Fibroblast of lung (primary cell): ENCODE results near the gene TMPRSS5. TPM values are rescaled to one million over a fixed set of nuclear protein-coding genes. Genes with fewer than 3 reads are reported as not detected.

Experiments used
- DNase-seq, 2 donors: peaks; one replicate each; pipeline versions ENCODE4 v3.0.0 to v3.0.0-alpha.2; 2010; ENCODE audit warnings: low read depth in 2 of 2
- H2AFZ ChIP-seq: 2 replicates; pipeline ENCODE4 v1.5.1; 2012; ENCODE audit warnings: low read length, control low read depth, inconsistent platforms
- H3K27ac ChIP-seq: 2 replicates; pipeline ENCODE4 v1.5.1; 2011; ENCODE audit warnings: low read length, control low read depth; ENCODE audit not compliant: insufficient read depth
- H3K27me3 ChIP-seq: 2 replicates; pipeline ENCODE4 v1.5.1; 2011; ENCODE audit warnings: mild to moderate bottlenecking, low read length; ENCODE audit not compliant: control insufficient read depth, insufficient read depth
- H3K36me3 ChIP-seq: 2 replicates; pipeline ENCODE4 v1.5.1; 2011; ENCODE audit warnings: low read length; ENCODE audit not compliant: control insufficient read depth, insufficient read depth
- H3K4me1 ChIP-seq: 2 replicates; pipeline ENCODE4 v1.5.1; 2011; ENCODE audit warnings: low read length; ENCODE audit not compliant: control insufficient read depth, insufficient read depth; ENCODE audit errors: extremely low read depth
- H3K4me2 ChIP-seq: 2 replicates; pipeline ENCODE4 v1.5.1; 2011; ENCODE audit warnings: low read length, control low read depth; ENCODE audit not compliant: insufficient read depth; ENCODE audit errors: extremely low read depth
- H3K4me3 ChIP-seq, 4 experiments: fragments of 200-600 bp in 1 of 4; sonication (generic) in 1 of 4; replicated peaks in 1 of 4; 2 replicates each; pipeline ENCODE4 v1.5.1; 2011 to 2016; ENCODE audit warnings: low read length in 4 of 4, low read depth in 3 of 4, mild to moderate bottlenecking in 3 of 4, control low read depth in 2 of 4, inconsistent platforms in 1 of 4, mixed read lengths in 1 of 4; ENCODE audit not compliant: insufficient read depth in 1 of 4; ENCODE audit errors: control extremely low read depth in 1 of 4
- H3K79me2 ChIP-seq: 2 replicates; pipeline ENCODE4 v1.5.1; 2012; ENCODE audit warnings: mild to moderate bottlenecking, low read length, inconsistent platforms; ENCODE audit not compliant: control insufficient read depth, insufficient read depth
- H3K9ac ChIP-seq: 2 replicates; pipeline ENCODE4 v1.5.1; 2011; ENCODE audit warnings: mild to moderate bottlenecking, low read length, control low read depth; ENCODE audit not compliant: insufficient read depth
- H3K9me3 ChIP-seq: 2 replicates; pipeline ENCODE4 v1.5.1; 2012; ENCODE audit warnings: low read depth, low read length; ENCODE audit not compliant: control insufficient read depth, insufficient read depth
- H4K20me1 ChIP-seq: 2 replicates; pipeline ENCODE4 v1.5.1; 2011; ENCODE audit warnings: low read length; ENCODE audit not compliant: control insufficient read depth, insufficient read depth; ENCODE audit errors: extremely low read depth
- EZH2 ChIP-seq: IDR thresholded peaks from 2 replicates; pipeline ENCODE4 v1.5.1; 2012; ENCODE audit warnings: low read length, control low read depth, mild to moderate bottlenecking; ENCODE audit errors: missing control alignments
- polyA plus RNA-seq, 2 donors: library from polyadenylated mRNA; depleted of rRNA in 1 of 2; stranded (reverse) in 1 of 2; unstranded in 1 of 2; fragments of >200 nt; gene quantifications; 2 replicates each; pipeline ENCODE4 v1.2.1, GENCODE V29; 2011 to 2012; ENCODE audit warnings: missing spikeins in 1 of 2
- total RNA-seq: library from RNA; depleted of rRNA; stranded (reverse); fragments of >200 nt; gene quantifications from 2 replicates; pipeline ENCODE4 v1.2.1, GENCODE V29; 2014
- TF ChIP-seq, protein P1 (sequence below), 2 donors: IDR thresholded peaks in 1 of 2; conservative IDR thresholded peaks in 1 of 2; 1 replicate in 1 of 2; 2 replicates in 1 of 2; pipeline ENCODE4 v1.5.1; 2011 to 2012; ENCODE audit warnings: low read length in 2 of 2, control low read depth in 1 of 2, inconsistent platforms in 1 of 2, low read depth in 1 of 2, mild to moderate bottlenecking in 1 of 2

Gene TMPRSS5
- total and polyA plus RNA-seq, 2 donors (not counting 1 experiment from before 2014, with no cell fraction given), result 0.08 to 0.17 TPM

DNA sequence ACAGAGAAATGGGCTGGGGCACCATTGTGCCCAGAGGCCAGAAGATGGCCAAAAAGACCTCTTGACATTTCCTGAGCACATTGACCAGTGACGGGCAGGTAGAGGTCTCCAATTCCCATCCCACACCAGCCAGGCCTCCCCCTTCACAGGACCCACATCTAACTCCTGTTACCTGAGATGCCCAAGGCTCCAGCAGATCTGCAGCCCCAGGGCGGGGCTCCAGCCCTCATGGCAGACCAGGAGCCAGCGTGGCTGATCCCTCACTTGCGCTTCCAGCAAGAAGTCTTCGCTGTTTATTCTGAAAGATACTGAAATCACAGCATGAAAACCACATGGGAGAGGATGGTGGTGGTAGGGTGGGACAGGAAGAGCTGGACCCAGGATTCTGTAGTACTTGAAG lies 9.0 kb downstream of the TMPRSS5 start:
- no peaks in the 10 kb centered on the region for H3K4me1 ChIP-seq
- no peak for DNase-seq
- no peak overlapping the region for H2AFZ ChIP-seq
- no peak overlapping the region for H3K4me2 ChIP-seq
- H3K9me3 ChIP-seq, result no peaks in the 10 kb centered on the region
- no peak overlapping the region for H3K9ac ChIP-seq
- H3K79me2 ChIP-seq, result no peaks in the 10 kb centered on the region
- no peak overlapping the region for H3K27ac ChIP-seq
- TF ChIP-seq EZH2, result no peak
- TF ChIP-seq, protein P1, sequence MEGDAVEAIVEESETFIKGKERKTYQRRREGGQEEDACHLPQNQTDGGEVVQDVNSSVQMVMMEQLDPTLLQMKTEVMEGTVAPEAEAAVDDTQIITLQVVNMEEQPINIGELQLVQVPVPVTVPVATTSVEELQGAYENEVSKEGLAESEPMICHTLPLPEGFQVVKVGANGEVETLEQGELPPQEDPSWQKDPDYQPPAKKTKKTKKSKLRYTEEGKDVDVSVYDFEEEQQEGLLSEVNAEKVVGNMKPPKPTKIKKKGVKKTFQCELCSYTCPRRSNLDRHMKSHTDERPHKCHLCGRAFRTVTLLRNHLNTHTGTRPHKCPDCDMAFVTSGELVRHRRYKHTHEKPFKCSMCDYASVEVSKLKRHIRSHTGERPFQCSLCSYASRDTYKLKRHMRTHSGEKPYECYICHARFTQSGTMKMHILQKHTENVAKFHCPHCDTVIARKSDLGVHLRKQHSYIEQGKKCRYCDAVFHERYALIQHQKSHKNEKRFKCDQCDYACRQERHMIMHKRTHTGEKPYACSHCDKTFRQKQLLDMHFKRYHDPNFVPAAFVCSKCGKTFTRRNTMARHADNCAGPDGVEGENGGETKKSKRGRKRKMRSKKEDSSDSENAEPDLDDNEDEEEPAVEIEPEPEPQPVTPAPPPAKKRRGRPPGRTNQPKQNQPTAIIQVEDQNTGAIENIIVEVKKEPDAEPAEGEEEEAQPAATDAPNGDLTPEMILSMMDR (conservative IDR thresholded peaks at IDR 0.05 in 1 of 2, IDR thresholded peaks at IDR 0.05 in 1 of 2; ENCODE audit: low read depth in 1 of 2, low read length in 2 of 2), result no peak
- no peaks in the 10 kb centered on the region for H4K20me1 ChIP-seq
- no peaks in the 10 kb centered on the region for H3K27me3 ChIP-seq
- no peak overlapping the region for H3K4me3 ChIP-seq
- no peaks in the 10 kb centered on the region for H3K36me3 ChIP-seq

DNA sequence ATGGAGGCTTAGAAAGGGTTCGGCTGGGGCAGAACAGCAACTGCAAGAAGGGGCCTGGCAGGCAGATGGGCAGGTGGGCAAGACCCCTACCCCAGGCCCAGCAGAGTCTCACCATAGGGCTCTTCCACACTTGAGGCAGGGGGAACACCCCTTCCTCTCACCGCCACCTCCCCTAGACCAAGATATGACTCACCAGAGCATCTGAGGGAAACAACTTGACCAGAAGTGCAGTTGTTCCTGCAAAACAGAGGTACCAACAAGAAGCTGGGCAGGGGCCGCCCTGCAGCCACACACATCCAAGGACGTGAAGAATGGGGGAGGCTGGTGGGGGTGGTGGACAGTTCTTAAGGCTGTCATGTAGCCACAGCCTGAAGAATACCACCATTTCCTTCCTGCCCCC lies 10.9 kb downstream of the TMPRSS5 start:
- TF ChIP-seq, protein P1 (conservative IDR thresholded peaks at IDR 0.05 in 1 of 2, IDR thresholded peaks at IDR 0.05 in 1 of 2; ENCODE audit: low read depth in 1 of 2, low read length in 2 of 2), result no peak
- no peak for TF ChIP-seq EZH2
- Histone ChIP-seq H3K4me2 (no peak overlapping the region), H3K27me3 (no peaks in the 10 kb centered on the region), H4K20me1 (no peaks in the 10 kb centered on the region), H3K4me1 (no peaks in the 10 kb centered on the region), H3K79me2 (no peaks in the 10 kb centered on the region), H2AFZ (no peak overlapping the region), H3K9me3 (no peaks in the 10 kb centered on the region), H3K4me3 (no peak overlapping the region), H3K36me3 (no peaks in the 10 kb centered on the region), H3K9ac (no peak overlapping the region), H3K27ac (no peak overlapping the region)
- no peak for DNase-seq

DNA sequence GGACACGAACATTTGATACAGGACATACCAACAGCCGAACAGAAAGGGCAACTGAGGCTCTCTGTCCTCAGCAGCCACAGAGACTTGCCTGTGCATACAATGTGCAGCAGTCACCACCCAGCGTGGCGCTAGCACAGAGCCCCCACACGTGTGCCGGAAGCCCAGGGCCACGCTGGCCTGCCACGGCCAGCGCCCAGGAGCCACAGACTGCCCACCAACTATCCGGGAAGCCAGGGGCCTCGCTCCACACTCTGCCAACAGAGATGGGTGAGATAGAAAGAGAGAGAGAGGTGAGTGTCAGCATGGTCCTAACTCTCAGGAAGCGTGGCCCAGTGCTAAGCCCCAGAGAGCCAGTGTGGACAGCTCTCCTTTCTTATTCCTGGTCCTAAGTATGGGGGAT lies 11.7 kb downstream of the TMPRSS5 start:
- Histone ChIP-seq H3K4me2 (no peak overlapping the region), H3K4me3 (no peak overlapping the region), H3K9ac (no peak overlapping the region), H2AFZ (no peak overlapping the region), H3K27me3 (no peaks in the 10 kb centered on the region), H3K27ac (no peak overlapping the region), H3K79me2 (no peaks in the 10 kb centered on the region), H4K20me1 (no peaks in the 10 kb centered on the region), H3K4me1 (no peaks in the 10 kb centered on the region), H3K9me3 (no peaks in the 10 kb centered on the region), H3K36me3 (no peaks in the 10 kb centered on the region)
- DNase-seq, result no peak
- TF ChIP-seq, protein P1 (conservative IDR thresholded peaks at IDR 0.05 in 1 of 2, IDR thresholded peaks at IDR 0.05 in 1 of 2; ENCODE audit: low read depth in 1 of 2, low read length in 2 of 2), result no peak
- TF ChIP-seq EZH2, result no peak
